ENCODE data around the gene ARHGAP21.
"Not testable (repeated sequence)": the region's sequence is repeated elsewhere in the genome, so short reads cannot be mapped to it uniquely, and the experiment has no call there.

The ARHGAP21 gene

DNA sequence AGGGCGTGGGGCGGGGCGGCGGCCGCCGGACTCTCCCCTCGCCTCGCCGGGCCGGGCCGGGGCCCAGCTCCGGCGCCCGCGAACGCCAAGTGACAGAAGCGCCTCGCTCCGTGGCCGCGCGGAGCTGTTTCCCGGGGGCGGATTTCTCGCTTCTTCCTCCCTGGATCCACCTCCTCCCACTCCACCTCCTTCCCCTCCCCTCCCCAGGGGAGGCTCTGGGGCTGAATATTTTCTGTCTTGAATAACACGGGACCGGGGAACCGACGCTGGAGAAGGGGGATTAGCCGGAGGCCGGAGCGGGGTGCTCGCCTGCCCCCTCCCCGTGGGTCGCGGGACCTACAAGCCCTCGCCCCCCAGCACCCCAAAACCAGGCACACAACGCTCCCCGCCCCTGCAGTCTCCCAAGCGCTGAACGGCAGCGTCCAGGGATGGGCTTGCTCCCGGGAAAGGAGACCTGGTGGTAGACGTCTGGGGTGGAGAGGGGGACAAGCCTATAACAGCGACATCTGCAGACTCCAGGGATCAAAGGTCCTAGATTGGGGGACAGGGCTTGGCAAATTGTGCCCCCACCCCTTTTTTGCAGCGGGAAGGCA is at the start of gene ARHGAP21:
Gene ARHGAP21, minus strand, starts transcription at position 100 of the 593 bp plus-strand sequence. CDS start 1,988 bp downstream, outside the sequence.
- peak; percentile 83 to 91 (median 87) for DNase-seq

DNA sequence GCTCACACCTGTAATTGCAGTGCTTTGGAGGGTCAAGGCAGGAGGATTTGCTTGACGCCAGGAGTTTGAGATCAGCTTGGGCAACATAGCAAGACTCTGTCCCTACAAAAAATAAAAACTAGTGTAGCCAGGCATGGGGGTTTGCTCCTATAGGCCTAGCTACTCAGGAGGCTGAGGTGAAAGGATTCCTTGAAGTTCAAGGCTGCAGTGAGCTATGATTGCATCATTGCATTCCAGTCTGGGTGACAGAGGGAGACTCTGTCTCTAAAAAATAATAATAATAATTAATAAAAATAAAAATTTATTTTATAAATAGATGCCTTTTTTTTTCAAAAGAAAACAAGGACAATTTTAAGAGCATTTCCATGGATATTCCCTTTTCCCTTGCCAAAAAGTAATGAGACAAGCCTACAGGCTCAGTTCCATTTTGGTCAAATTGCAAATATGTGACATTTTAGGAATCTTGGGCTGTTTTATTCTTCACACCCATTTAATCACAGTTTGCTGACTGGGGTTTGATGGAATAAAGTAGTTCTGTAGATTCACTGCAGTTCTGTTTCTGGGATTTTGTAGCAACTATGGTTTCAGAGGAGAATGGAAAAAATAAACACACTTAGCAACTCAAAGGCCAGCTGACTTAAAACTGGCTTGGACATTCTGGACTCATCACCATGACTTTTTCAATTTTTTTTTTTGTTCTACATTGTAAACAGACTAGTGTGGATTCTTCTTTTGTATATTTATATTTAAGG is 48.4 kb upstream of the ARHGAP21 start:
- no peak for DNase-seq

DNA sequence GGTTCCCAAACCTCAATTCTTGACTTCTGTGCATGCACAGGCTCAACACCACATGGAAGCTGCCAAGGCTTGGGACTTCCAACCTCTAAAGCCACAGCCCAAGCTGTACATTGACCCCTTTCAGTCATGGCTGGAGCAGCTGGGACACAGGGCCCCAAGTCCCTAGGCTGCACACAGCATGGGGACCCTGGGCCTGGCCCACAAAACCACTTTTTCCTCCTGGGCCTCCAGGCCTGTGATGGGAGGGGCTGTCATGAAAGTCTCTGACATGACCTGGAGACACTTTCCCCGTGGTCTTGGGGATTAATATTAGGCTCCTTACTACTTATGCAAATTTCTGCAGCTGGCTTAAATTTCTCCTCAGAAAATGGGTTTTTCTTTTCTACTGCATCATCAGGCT is 41.3 kb upstream of the ARHGAP21 start:
- not testable (repeated sequence) for DNase-seq

DNA sequence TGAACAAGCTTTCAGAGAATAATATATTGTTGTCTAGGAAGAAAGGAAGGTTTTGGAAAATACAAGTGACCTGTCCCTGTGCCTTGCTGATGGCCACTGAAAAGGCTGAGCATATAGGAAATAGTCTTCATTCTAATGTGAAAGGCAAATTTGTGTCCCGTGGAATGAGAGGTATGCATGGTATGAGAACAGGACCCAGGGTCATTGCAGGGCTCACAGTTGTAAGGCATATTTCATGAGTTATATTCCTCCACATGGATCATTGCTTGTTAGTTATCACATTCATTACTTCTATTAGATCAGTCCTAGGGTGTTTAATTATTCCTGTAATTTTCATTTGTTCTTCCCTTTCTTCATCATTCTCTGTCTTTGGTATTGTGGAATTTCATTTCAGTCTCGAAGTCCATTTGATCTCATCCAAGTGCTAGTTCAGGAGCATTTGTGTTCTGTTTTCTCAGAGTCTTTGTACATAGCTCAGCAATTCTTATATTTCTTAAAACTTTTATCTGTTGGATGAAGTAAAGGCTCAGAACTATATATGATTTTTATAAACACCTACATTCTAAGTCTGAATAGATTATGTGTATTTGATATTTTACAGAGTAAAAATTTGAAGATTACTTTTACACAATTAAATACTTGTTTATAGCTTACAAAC is 39.4 kb upstream of the ARHGAP21 start:
- DNase-seq = no peak

DNA sequence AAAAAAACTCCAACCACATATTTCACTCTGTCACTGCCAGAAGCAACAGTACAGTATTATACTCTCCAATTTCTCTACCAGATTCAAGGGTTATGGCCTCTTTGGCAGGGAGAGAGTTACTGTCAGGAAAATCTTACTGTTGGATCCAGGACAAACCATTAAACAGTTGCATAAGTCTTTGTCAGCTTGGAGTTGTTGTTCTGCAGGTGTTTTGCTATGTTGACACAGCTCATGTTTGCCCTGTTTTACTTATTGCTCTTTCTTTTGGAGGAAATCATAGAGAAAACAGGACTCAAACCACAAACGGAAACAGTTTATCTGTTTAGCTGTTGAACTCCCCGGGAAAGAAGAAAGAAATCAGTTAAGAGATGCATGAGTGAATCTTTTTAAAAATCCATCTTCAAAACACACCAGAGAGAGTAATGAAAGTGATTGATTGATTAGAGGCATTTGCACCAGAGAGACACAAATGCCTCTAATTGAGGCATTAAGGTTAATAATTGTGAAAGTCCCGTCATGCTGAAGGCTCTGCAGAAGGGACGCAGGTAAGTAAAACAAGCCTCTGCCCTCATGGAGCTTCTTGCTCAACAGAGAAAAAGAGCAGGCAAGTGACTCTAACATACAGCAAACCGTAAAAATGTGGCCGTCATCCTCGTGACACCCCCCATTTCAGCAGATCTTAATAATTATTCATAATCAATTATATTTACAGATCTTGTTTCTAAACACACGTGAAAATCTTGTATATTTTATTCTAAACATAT is 38.7 kb upstream of the ARHGAP21 start:
- no peak for DNase-seq

DNA sequence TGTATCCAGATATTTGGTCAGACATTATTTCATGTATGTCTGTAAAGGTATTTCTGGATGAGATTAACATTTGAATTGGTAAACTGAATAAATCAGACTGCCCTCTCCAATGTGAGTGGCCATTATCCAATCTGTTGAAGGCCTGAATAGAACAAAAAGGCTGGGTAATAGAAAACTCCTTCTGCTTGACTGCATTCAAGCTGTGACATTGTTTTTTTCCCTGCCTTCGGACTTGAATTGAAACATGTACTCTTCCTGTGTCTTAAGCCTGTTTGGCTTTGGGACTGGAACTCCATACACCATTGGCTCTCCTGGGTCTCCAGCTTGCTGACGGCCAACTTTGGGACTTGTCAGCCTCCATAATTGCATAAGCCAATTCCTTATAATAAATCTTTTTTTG is 36.0 kb upstream of the ARHGAP21 start:
- no peak for DNase-seq

DNA sequence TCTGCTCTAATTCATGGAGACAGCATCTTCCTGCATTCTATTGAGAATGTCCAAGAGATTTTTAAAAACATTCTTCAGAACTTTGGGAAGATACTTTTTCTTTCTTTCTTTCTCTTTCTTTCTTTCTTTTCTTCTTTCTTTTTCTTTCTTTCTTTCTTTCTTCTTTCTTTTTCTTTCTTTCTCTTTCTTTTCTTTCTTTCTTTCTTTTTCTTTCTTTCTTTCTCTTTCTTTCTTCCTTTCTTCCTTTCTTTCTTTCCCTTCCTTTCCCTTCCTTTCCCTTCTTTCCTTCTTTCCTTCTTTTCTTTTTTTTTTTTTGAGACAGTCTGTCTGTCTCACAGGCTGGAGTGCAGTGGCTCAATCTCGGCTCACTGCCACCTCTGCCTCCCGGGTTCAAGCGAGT is 34.6 kb upstream of the ARHGAP21 start:
- DNase-seq = not testable (repeated sequence)

DNA sequence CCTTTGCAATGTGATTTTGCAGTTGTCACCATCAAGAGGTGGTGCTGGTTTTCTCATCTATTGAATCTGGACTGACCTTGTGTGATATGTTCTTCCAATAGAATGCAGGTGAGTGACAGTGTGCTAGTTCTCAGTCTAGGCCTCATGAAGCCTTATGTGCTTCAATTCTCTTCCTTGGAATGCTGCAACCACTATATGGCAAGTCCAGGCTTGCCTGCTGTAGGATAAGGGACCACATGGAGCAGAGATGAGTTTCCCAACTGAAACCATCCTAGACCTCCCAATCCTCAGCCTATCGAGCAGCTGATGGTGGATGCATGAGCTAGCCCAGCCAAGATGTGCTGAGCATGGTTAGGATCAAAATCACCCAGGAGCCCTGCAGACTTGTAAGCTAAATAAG is 32.6 kb upstream of the ARHGAP21 start:
- DNase-seq = no peak

DNA sequence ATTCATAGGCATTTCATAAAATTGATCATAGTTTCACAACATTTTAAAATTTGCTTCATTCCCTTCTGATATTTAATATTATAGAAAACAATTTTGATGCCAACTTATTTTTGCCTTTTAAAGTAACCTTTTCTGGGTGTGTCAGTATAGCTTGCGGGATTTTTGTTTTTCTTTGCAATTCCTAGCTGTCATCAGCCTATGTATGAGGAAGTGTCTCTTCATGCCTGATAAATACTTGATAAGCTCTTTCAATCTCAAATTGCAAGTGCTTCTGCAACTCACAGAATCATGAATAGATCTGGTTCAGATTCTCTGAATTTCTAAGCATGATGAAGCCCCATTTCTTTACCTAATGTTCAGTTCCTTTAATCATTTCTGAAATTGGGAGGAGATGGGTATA is 28.0 kb upstream of the ARHGAP21 start:
- peak in 1 of 3 donors; percentile 8 for DNase-seq

DNA sequence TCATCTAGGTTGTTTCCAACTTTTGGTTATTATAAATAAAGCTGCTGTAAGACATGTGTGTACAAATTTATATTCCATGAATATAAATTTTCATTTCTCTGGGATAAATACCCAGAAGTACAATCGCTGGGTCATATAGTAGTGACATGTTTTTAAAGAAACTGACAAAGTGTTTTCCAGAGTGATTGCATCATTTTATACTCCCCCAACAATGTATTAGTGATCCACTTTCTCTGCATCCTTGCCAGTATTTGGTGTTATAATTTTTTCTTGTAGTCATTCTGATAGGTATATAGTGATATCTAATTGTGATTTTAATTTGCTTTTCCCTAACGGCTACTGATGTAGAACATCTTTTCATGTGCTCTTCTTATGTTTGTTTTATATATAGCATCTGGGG is 27.0 kb upstream of the ARHGAP21 start:
- no peak for DNase-seq

DNA sequence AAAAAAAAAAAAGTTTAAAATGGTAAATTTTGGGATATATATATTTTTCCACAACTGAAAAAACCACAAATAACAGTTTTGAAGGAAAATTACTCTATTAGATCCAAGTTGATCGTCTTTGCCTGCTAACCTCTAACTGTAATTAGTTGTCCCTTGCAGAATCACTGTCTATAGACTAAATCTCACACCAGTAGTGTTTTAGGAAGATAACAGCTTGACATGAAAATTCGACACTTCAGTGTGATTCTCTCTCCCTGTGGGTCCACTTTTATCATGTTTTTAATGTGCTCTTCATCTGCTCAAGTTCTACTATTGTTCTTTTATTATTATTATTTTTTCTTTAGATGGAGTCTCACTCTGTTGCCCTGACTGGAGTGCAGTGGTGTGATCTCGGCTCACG is 24.5 kb upstream of the ARHGAP21 start:
- no peak for DNase-seq

DNA sequence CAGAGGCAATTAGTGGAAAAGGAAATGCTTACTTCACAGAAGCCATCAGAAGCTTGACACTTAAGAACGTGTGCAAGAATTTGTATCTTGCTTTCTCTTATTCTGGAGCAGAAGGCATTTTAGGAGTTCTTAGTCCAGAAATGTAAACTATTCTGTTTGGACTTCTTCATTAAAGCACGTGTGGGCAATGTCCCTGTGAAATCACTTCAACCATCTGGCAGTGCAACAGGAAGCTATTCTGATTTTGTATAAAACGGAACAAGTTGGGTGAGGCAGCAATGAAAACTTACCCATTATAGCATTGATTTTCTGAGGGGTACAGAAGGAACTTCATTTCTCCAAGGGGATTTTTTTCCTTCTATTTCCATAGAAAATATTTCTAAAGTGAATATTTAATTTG is 21.3 kb upstream of the ARHGAP21 start:
- DNase-seq = peak; percentile 58 to 79 (median 72)

DNA sequence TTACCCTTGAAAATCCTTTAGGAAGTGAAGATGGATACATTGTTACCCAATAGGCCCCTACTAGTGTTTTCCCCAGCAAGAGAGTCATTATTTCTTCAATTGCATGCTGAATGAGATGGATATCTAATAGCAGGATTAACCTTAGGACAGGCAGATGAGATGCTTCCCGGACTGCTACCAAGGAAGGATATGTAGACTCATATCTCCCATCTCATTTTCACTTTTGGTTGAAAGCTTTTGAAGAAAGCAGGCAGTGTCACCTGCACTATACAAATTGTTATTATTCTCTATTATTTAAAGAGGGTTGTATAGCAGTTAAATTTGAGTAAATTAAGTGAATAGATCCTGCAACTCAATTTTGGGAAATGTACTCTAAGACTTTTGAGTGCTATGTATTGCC is 17.0 kb upstream of the ARHGAP21 start:
- no peak for DNase-seq

DNA sequence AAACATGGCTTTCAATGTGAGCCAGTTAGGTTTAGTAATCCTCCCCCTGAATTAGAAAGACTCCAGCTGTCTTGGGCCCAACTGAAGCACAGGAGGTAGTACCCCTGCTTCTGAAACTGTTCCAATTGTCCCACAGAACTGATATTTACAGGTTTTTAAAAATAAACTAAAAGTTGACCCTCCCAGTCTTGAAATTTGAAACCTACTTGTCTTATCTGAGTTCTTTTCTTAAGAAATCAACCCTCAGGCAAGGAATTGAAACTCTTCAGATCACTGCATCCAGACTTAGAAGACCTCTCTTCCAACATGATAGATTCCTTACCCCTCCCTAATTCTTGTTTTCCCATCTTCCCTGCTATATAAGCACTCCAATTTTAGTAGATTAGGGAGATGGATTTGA is 13.3 kb upstream of the ARHGAP21 start:
- DNase-seq = no peak

DNA sequence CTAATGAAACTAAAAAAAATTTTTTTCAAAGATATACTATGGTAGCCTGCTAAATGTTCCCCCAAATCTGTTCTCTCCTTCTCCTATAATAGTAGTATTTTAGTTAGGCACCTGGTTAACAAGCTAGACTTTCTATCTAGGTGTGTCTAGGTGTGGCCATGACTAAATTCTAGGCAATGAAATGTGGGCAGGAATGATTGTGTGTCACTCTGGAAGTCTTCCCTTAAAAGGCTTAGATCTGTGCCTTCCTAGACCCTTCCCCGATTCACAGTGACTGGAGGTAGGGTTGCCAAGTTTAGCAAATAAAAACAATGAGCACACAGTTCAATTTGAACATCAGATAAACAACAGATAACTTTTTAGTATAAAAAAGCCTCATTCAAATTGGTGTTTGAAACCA is 8.3 kb upstream of the ARHGAP21 start:
- DNase-seq = no peak

DNA sequence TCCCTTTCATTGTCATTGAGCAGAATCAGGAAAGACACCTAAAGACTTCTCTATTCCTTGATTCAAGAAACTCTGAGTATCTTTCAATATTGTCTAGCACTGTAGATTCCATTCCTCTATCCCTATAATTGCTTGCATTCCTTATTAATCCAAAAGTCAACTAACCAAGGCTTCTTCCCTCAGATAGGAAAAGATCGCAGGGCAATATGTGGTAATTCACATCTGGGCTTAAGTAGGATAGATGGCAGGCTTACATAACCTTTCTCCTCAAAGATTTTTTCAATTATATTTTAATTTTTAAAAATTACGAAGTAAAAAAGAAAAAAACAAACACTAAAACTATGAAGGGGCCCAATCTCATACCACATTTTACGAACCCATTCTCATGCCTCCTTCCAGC is 7.1 kb upstream of the ARHGAP21 start:
- DNase-seq = no peak

DNA sequence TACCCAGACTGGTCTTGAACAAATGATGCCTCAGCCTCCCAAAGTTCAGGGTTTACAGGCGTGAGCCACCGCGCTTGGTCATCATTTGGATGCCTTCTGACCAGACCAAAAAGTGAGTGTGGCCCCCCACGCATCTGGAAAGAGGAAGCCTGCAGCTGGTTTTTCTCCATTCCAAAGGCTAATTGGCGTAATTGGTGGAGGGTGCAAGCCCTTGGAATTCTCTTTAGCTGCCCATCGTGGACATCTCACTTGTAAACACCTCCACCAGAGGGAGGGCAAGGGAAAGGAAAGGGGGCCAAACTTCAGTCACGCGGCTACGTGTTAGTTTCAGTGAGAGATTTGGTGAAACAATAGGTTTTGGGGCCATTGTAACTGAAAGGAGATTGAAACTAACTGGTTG is 4.1 kb upstream of the ARHGAP21 start:
- peak; percentile 27 to 56 (median 34) for DNase-seq

DNA sequence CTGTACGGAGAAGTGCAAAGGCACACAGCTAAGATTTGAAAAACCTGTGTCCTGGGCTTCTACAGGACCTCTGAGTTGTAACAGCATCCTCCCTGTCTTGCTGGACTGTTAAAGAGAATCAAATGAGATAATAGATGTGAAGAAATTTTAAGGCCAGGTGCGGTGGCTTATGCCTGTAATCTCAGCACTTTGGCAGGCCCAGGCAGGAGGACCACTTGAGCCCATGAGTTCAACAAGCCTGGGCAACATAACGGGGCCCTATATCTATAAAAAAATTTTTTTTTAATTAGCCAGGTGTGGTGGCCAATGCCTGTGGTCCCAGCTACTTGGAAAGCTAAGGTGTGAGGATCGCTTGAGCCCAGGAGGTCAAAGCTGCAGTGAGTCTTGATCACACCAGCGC is 2.9 kb upstream of the ARHGAP21 start:
- no peak for DNase-seq

DNA sequence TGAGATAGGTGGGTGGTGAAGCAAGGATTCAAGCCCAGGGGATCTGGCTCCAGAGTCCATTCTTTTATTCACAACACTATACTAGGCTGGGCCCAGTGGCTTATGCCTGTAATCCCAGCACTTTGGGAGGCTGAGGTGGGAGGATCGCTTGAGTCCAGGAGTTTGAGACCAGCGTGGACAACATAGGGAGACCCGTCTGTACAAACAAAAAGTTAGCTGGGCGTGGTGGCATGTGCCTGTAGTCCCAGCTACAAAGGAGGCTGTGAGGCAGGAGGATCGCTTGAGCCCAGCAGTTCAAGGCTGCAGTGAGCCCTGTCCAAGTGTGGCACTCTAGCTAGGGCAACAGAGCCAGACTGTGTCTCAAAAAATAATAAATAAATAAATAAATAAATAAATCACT is 2.3 kb upstream of the ARHGAP21 start:
- DNase-seq = not testable (repeated sequence)

DNA sequence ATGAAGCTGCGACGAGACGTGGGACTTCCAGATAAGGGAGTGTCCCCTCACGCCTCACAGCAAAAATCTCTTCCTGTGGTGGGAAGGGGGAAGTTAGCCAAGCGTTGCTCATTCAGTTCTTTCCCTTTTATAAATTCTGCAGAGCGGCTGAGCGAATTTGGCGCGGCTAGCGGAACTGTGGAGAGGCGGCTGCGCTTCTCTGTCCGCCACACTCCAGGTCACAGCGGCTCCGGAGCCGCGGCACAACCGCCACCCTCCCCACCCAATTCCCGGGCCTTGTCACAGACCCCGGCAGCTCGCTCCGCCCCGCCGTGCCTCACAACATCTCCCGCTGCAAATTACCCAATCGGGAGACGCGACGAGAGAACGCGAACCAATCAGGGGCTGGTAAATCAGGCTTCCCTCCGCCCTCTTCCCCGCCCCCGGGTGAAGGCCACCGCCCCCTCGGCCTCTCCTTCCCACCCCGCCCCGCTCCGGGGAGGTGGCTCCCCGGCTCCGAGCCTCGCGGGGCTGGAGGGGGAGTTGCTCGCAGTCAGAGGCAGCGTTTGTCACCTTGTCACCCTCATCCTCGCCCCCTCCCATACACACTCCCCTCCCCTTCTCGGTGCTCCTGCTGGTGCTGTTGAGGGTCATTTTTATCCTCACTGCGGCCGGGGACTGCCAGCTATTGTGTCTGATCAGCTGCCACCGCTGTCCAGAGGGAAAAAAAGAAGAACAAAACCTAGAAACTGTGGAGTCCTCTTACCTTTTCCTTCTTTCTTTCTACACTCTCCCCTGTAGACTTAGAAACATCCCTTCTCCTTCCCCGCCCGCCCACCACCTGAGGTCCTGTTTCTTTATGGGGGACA is 918 bp upstream of the ARHGAP21 start:
- DNase-seq = peak; percentile 96 to 98 (median 97)

DNA sequence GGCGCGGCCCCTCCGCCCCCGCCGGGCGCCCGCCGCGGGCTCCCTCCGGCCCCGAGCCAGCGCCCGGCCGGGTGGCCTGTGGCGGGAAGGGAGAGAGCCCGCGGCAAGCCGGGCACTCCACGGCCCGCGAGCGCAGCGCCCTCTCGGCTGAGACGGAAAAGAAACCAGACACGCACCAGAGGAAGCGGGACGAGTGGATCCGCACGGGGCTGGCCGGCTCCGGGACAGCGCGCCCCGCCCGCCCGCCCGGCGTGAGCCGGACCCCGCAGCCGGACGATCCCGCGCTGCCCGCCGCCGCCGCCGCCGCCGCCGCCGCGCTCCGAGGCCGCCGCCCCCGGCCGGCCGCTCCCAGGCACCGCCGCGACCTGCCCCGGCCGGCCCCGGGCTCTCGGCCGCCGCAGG is 300 bp downstream of the ARHGAP21 start:
- DNase-seq = peak in 2 of 3 donors; percentile 52 to 76

DNA sequence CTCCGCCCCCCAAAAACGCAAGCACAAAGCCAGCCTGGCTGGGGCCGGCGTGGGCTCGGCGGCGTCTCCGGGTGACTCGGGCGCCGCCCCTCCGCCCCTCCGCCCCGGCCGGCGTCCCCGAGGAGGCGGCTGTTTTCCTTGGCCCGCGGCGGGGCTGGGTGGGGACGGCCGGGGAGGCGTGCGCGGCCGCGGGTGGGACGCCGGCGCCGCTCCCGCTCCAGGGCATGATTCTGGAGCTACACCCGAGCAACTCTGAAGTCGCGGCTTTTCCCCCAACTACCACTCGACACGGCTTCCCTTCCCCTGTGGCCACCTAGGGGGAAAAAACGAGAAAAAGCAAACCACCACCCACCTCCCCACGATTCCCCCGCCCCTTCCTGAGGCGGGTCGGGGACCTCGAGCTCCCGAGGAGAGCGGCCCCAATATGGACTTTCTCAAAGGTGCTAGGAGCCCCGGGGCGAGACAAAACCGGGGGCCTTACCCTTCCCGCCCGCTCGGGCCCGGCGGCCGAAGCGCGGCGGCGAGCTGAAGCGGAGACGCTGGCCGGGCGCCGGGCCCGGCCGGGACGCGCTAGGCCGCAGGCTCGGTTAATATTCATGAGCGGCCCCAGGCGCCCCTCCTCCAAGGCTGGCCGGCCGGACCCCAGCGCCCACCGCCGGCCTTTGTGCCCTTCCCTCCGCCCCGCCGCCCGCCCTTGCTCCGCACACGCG is 856 bp downstream of the ARHGAP21 start:
- DNase-seq = peak; percentile 51 to 69 (median 63)
